ENCODE measurements around the gene GALNT9.

DNA sequence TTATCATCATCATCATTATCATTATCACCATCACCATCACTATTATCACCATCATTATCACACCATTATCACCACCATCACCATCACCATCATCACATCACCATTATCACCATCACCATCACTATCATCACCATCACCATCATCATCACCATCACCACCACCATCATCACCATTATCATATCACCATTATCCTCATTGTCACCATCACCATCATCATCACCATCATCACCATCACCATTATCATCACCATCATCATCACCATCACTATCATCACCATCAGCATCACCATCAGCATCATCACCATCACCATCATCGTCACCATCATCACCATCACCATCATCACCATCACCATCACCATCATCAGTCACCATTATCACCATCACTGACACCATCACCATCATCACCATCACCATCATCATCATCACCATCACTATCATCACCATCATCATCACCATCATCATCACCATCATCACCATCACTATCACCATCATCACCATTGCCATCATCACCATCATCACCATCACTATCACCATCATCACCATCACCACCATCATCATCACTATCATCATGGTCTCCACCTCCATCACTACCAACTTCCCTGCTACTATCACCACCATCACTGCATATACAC, 20.2 kb upstream of the GALNT9 start:
- TF ChIP-seq BHLHE40 (IDR thresholded peaks at IDR 0.05; ENCODE audit: borderline replicate concordance) (no peak), TARDBP (IDR thresholded peaks at IDR 0.05) (no peak), FOXA1 (IDR thresholded peaks at IDR 0.05) (no peak)

Measured in HEK293T (cell line).